Measurements from ENCODE around the gene NELL2. TPM values are rescaled to one million over a fixed set of nuclear protein-coding genes. Genes with fewer than 3 reads are reported as not detected.
"Not testable (repeated sequence)": the region's sequence is repeated elsewhere in the genome, so short reads cannot be mapped to it uniquely, and the experiment has no call there.

The NELL2 gene
- total RNA-seq, 1 experiment from 2014 or later, result 0.80 TPM

DNA sequence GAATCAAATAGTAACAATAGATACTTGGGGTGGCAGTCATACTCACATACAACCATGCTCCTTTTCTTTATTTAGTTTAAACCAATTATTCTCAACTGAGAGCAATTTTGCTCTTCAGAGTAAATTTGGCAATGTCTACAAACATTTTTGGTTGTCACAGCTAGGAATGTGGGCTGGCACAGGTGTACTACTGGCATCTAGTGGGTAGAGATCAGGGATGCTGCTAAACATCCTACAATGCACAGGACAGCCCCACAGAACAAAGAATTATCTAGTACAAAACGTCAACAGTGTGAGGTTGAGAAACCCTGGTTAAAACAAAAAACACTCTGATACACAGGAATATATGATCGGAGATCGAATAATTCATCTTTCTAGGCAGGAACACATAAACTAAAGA is 186.5 kb downstream of the NELL2 start:
- DNase-seq (no peak), ATAC-seq (no peak)
- no peak overlapping the region for H2AFZ ChIP-seq (ENCODE audit: low read length)
- BruUV-seq (replicated peaks), result no TSS peak
- H3K4me2 ChIP-seq (ENCODE audit: low read length), result no peak overlapping the region
- H3F3A ChIP-seq (ENCODE audit: low read length, unreplicated experiment), result no peaks in the 10 kb centered on the region
- ChIA-PET CTCF (no interaction called here), POLR2A (ENCODE audit: unreplicated experiment) (no interaction called here)
- H3K9ac ChIP-seq (ENCODE audit: low read length), result no peak overlapping the region
- H3K9me2 ChIP-seq (replicated peaks; ENCODE audit: low read length), result no peaks in the 10 kb centered on the region
- no peaks in the 10 kb centered on the region; the same call in 1 of the 2 replicates for H3K27me3 ChIP-seq (ENCODE audit: low read length)
- TF ChIP-seq EZH2 (IDR thresholded peaks at IDR 0.05; ENCODE audit: low read length, unreplicated experiment) (no peak), CTCF (conservative IDR thresholded peaks at IDR 0.05; ENCODE audit: low read depth, low read length) (no peak), EZH2phosphoT487 (IDR thresholded peaks at IDR 0.05; ENCODE audit: borderline replicate concordance, low read length) (no peak)
- no peak overlapping the region for H3K4me3 ChIP-seq (ENCODE audit: low read length)
- no peaks in the 10 kb centered on the region for H3K36me3 ChIP-seq (ENCODE audit: low read depth, low read length)
- no peaks in the 10 kb centered on the region for H3K4me1 ChIP-seq (ENCODE audit: insufficient read depth, low read length)
- no peaks in the 10 kb centered on the region for H3K9me3 ChIP-seq (ENCODE audit: low read length)
- no peak overlapping the region for H3K27ac ChIP-seq (ENCODE audit: low read length)
- intact Hi-C loops (cut with micrococcal nuclease), result no loop called here
- H3K79me2 ChIP-seq (ENCODE audit: low read length), result no peaks in the 10 kb centered on the region
- H4K20me1 ChIP-seq (ENCODE audit: low read length), result no peaks in the 10 kb centered on the region

GRCh38 chr12:44686821-44687432 is 189.2 kb downstream of the NELL2 start:
- H3K4me1 ChIP-seq (ENCODE audit: insufficient read depth, low read length); H3K4me2 ChIP-seq (ENCODE audit: low read length); H3K9me3 ChIP-seq (ENCODE audit: low read length); BruUV-seq (replicated peaks); H3F3A ChIP-seq (ENCODE audit: low read length, unreplicated experiment); H3K27me3 ChIP-seq (ENCODE audit: low read length); H3K4me3 ChIP-seq (ENCODE audit: low read length); intact Hi-C loops (cut with micrococcal nuclease); POLR2A ChIA-PET (ENCODE audit: unreplicated experiment); CTCF ChIA-PET; DNase-seq; H3K9ac ChIP-seq (ENCODE audit: low read length); H3K27ac ChIP-seq (ENCODE audit: low read length); H3K36me3 ChIP-seq (ENCODE audit: low read depth, low read length); H3K79me2 ChIP-seq (ENCODE audit: low read length); H4K20me1 ChIP-seq (ENCODE audit: low read length); H3K9me2 ChIP-seq (replicated peaks; ENCODE audit: low read length); H2AFZ ChIP-seq (ENCODE audit: low read length); ATAC-seq: not testable (repeated sequence)

DNA sequence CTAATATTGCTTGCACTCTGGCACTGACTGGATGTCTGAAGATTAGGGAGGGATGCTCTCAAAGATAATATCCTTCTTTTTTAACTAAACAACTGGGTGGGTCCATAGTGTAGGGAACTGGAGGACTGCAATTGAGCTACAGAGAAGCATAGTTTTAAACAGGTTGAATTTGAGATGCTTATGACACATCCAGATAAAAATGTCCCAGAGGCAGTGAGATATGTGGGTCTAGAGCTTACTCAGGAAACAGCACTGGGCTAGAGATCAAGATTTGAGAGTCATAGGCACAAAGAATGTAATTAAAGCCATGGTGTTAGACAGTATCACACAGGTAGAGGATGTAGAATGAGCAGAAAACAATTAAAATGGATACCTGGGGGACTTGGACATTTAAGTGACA is 198.4 kb downstream of the NELL2 start:
- no peaks in the 10 kb centered on the region for H3K4me1 ChIP-seq (ENCODE audit: insufficient read depth, low read length)
- no peak overlapping the region for H3K27ac ChIP-seq (ENCODE audit: low read length)
- no peaks in the 10 kb centered on the region for H3K9me3 ChIP-seq (ENCODE audit: low read length)
- H3K9me2 ChIP-seq (replicated peaks; ENCODE audit: low read length), result no peaks in the 10 kb centered on the region
- BruUV-seq (replicated peaks), result no TSS peak
- H3K4me3 ChIP-seq (ENCODE audit: low read length), result no peak overlapping the region
- ATAC-seq, result 0 out of 2 replicates have a peak, but pooled peaks have one; percentile 18
- H3F3A ChIP-seq (ENCODE audit: low read length, unreplicated experiment), result no peaks in the 10 kb centered on the region
- no peaks in the 10 kb centered on the region for H3K36me3 ChIP-seq (ENCODE audit: low read depth, low read length)
- no peak for DNase-seq
- H3K9ac ChIP-seq (ENCODE audit: low read length), result no peak overlapping the region
- H4K20me1 ChIP-seq (ENCODE audit: low read length), result no peaks in the 10 kb centered on the region
- no peak overlapping the region for H3K4me2 ChIP-seq (ENCODE audit: low read length)
- ChIA-PET CTCF (no interaction called here), POLR2A (ENCODE audit: unreplicated experiment) (no interaction called here)
- H3K79me2 ChIP-seq (ENCODE audit: low read length), result no peaks in the 10 kb centered on the region
- intact Hi-C loops (cut with micrococcal nuclease), result no loop called here
- H2AFZ ChIP-seq (ENCODE audit: low read length), result no peak overlapping the region
- TF ChIP-seq EZH2phosphoT487 (IDR thresholded peaks at IDR 0.05; ENCODE audit: borderline replicate concordance, low read length) (no peak), CTCF (conservative IDR thresholded peaks at IDR 0.05; ENCODE audit: low read depth, low read length) (no peak), EZH2 (IDR thresholded peaks at IDR 0.05; ENCODE audit: low read length, unreplicated experiment) (no peak)
- peaks cover 17% of the 10 kb centered on the region for H3K27me3 ChIP-seq (ENCODE audit: low read length)
